Spleen (tissue), 7 donors: Measurements from ENCODE around the gene SP100.

Source experiments
- CTCF ChIP-seq, 11 experiments: fragments of 200-600 bp in 7 of 11; fragments of 450-650 bp in 4 of 11; sonication (generic) in 4 of 11; IDR thresholded peaks in 8 of 11; conservative IDR thresholded peaks in 3 of 11; 1 replicate in 7 of 11; 2 replicates in 4 of 11; pipeline versions ENCODE4 v1.4.0 to v1.8.0; 2016 to 2021; ENCODE audit warnings: antibody characterized with exemption in 11 of 11, inconsistent platforms in 4 of 11, mild to moderate bottlenecking in 1 of 11
- POLR2A ChIP-seq, 3 donors: fragments of 450-650 bp; IDR thresholded peaks; one replicate each; pipeline ENCODE4 v1.5.1; 2017; ENCODE audit warnings: antibody characterized with exemption in 3 of 3, mild to moderate bottlenecking in 1 of 3
- donor health status: DM: no; HTN: no; CAD: no; lungs with moderate emphysema.
- donor health status: DM: no; HTN: no; CAD: no.
- donor health status: DM: no; HTN: no; CAD: no.

- TF ChIP-seq POLR2A (IDR thresholded peaks at IDR 0.05) (no peak), CTCF (IDR thresholded peaks at IDR 0.05 in 8 of 11, conservative IDR thresholded peaks at IDR 0.05 in 3 of 11) (no peak)
These were observed 124.3 kb downstream of the SP100 start for GRCh38 chr2:230540332-230540731.
